GM23248 (cell line): ENCODE measurements around the gene ATP6V1G3.

Experiments
- EZH2 ChIP-seq: fragments of 200-600 bp; sonication (generic); IDR thresholded peaks from 2 replicates; pipeline ENCODE4 v1.6.1; 2018; ENCODE audit warnings: antibody characterized with exemption, mild to moderate bottlenecking; ENCODE audit not compliant: insufficient read depth, poor library complexity, severe bottlenecking
- EZH2phosphoT487 ChIP-seq: fragments of 200-600 bp; sonication (generic); IDR thresholded peaks from 2 replicates; pipeline ENCODE4 v1.6.1; 2018; ENCODE audit warnings: antibody characterized with exemption, moderate library complexity, mild to moderate bottlenecking, low read depth; ENCODE audit not compliant: insufficient read depth

GRCh38 chr1:198520524-198521254 is 19.8 kb downstream of the ATP6V1G3 start:
- no peak for TF ChIP-seq EZH2
- no peak for TF ChIP-seq EZH2phosphoT487
